Measurements from ENCODE around the gene AP3B1.

DNA sequence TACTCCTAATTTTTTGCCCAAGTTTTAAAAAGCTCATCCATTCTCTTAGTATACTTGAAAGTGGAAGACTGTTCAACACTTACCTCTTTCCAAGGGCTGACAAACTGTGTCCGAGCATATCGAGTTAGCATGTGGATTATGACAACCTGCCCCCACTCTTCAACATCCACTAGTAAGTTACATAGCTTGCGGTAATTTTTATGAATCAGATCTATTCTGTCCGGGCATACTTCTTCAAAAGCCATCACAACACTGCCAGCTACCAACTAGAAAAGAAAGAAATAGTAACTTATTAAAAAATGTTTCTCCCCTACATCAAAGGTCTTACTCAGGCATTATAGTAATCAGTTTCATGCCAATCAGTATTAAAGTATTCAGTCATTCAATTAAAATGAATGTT lies 78.5 kb downstream of the AP3B1 start:
- TF ChIP-seq NRF1 (IDR thresholded peaks at IDR 0.05; ENCODE audit: low read depth, low read length): no peak
- TF ChIP-seq, protein P1, sequence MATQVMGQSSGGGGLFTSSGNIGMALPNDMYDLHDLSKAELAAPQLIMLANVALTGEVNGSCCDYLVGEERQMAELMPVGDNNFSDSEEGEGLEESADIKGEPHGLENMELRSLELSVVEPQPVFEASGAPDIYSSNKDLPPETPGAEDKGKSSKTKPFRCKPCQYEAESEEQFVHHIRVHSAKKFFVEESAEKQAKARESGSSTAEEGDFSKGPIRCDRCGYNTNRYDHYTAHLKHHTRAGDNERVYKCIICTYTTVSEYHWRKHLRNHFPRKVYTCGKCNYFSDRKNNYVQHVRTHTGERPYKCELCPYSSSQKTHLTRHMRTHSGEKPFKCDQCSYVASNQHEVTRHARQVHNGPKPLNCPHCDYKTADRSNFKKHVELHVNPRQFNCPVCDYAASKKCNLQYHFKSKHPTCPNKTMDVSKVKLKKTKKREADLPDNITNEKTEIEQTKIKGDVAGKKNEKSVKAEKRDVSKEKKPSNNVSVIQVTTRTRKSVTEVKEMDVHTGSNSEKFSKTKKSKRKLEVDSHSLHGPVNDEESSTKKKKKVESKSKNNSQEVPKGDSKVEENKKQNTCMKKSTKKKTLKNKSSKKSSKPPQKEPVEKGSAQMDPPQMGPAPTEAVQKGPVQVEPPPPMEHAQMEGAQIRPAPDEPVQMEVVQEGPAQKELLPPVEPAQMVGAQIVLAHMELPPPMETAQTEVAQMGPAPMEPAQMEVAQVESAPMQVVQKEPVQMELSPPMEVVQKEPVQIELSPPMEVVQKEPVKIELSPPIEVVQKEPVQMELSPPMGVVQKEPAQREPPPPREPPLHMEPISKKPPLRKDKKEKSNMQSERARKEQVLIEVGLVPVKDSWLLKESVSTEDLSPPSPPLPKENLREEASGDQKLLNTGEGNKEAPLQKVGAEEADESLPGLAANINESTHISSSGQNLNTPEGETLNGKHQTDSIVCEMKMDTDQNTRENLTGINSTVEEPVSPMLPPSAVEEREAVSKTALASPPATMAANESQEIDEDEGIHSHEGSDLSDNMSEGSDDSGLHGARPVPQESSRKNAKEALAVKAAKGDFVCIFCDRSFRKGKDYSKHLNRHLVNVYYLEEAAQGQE (IDR thresholded peaks at IDR 0.05; ENCODE audit: low read depth, low read length): no peak
- TF ChIP-seq, protein P2, sequence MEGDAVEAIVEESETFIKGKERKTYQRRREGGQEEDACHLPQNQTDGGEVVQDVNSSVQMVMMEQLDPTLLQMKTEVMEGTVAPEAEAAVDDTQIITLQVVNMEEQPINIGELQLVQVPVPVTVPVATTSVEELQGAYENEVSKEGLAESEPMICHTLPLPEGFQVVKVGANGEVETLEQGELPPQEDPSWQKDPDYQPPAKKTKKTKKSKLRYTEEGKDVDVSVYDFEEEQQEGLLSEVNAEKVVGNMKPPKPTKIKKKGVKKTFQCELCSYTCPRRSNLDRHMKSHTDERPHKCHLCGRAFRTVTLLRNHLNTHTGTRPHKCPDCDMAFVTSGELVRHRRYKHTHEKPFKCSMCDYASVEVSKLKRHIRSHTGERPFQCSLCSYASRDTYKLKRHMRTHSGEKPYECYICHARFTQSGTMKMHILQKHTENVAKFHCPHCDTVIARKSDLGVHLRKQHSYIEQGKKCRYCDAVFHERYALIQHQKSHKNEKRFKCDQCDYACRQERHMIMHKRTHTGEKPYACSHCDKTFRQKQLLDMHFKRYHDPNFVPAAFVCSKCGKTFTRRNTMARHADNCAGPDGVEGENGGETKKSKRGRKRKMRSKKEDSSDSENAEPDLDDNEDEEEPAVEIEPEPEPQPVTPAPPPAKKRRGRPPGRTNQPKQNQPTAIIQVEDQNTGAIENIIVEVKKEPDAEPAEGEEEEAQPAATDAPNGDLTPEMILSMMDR (IDR thresholded peaks at IDR 0.05): no peak
- TF ChIP-seq EP300 (IDR thresholded peaks at IDR 0.05; ENCODE audit: borderline replicate concordance in 1 of 2, low read depth in 1 of 2, low read length in 1 of 2): no peak
- no peak for TF ChIP-seq IRF3 (IDR thresholded peaks at IDR 0.05; ENCODE audit: low read depth, low read length)
- TF ChIP-seq EZH2phosphoT487 (IDR thresholded peaks at IDR 0.05; ENCODE audit: borderline replicate concordance, low read depth): no peak
- TF ChIP-seq CHD2 (IDR thresholded peaks at IDR 0.05; ENCODE audit: low read length, partially characterized antibody): no peak
